ENCODE results near the gene NFATC4. TPM values are rescaled to one million over a fixed set of nuclear protein-coding genes. Genes with fewer than 3 reads are reported as not detected.
"Not testable (repeated sequence)": the region's sequence is repeated elsewhere in the genome, so short reads cannot be mapped to it uniquely, and the experiment has no call there.

The NFATC4 gene
- total RNA-seq, 1 donor from 2014 or later, result 13.3 TPM

DNA sequence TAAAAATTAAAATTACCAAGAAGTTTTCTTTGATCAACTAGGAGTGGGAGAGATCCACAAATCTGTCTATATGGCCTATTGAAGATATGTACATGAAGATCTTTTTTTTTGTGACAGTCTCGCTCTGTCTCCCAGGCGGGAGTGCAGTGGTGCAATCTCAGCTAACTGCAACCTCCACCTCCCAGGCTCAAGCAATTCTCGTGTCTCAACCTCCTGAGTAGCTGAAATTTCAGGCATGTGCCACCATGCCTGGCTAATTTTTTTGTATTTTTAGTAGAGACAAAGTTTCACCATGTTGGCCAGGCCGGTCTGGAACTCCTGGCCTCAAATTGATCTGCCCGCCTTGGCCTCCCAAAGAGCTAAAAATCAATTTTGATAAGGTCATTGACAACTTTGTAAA, 4.6 kb upstream of the NFATC4 start:
- intact Hi-C loops (cut with DNase I), result no loop called here
- no peak for DNase-seq (ENCODE audit: low spot score)

GRCh38 chr14:24364841-24365240, 3.1 kb upstream of the NFATC4 start:
- DNase-seq (ENCODE audit: low spot score), result no peak
- intact Hi-C loops (cut with DNase I), result no loop called here

- intact Hi-C loops (cut with DNase I), result loop anchor here (1.0 to 2.0 kb wide), 3 partner anchors 31 to 65 kb away; partner anchors contain the start of genes ADCY4 and NYNRIN
- peak; percentile 87 for DNase-seq (ENCODE audit: low spot score)
Observed at GRCh38 chr14:24365600-24366412, 2.2 kb upstream of the NFATC4 start.

DNA sequence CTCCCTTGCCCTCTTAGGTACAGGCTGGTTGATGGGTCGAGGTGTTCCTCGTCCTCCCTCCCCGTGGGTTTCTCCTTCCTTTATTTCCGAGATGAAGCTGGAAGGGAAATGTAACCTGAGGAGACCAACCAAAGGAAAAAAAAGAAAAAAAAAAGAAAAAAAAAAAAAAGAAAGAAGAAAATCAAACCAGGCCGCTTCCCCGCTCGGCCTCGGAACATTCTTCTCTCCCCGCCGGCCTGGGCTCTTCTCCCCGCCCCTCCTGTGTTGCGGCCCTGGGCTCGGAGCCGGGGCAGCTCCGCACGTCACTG, 1.6 kb upstream of the NFATC4 start:
- intact Hi-C loops (cut with DNase I), result loop anchor here (1.0 to 2.0 kb wide), 3 partner anchors 32 to 65 kb away; partner anchors contain the start of genes ADCY4 and NYNRIN
- no peak for DNase-seq (ENCODE audit: low spot score)

DNA sequence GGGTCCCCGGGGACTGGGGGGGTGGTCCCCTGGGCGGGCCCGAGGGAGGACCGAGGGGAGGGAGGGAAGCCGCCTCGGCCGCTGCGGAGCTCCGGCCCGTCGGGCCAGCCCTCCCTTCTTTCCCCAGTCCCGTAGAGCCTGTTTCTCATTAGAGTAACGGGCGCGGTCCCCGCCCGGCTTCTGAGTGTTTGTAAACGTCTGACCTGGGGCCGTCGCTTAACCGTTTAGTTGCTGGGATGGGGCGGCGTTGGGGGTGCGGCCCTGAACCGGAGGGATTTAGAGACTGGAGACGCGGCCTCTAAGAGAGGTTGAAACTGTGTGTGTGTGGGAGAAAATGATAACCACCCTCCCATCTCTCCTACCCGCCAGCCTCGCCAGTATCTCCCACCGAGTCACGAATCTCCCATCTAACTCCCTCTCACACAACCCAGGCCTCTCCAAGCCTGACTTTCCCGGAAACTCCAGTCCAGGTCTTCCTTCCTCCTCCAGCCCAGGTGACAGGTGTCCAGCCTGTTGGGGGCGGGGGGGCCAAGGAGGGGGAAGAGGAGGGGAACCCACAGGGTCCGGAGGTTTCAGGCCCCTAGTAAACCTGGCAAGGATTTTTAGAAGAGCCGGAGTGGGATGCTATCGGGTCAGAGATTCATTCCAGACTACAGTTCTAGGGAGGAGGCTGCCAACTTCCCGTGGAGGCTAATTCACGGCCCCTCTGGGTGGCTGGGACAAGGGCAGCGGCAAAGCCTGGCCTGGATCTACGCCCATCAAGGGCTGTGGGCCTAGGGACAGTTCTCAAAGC, 1.1 kb upstream of the NFATC4 start:
- peak; percentile 90 for DNase-seq (ENCODE audit: low spot score)
- intact Hi-C loops (cut with DNase I), result loop anchor here (1.0 to 2.0 kb wide), 3 partner anchors 32 to 64 kb away; partner anchors contain the start of genes ADCY4 and NYNRIN

- intact Hi-C loops (cut with DNase I), result no loop called here
- no peak for DNase-seq (ENCODE audit: low spot score)
Observed at GRCh38 chr14:24368212-24368561, 203 bp downstream of the NFATC4 start.

DNA sequence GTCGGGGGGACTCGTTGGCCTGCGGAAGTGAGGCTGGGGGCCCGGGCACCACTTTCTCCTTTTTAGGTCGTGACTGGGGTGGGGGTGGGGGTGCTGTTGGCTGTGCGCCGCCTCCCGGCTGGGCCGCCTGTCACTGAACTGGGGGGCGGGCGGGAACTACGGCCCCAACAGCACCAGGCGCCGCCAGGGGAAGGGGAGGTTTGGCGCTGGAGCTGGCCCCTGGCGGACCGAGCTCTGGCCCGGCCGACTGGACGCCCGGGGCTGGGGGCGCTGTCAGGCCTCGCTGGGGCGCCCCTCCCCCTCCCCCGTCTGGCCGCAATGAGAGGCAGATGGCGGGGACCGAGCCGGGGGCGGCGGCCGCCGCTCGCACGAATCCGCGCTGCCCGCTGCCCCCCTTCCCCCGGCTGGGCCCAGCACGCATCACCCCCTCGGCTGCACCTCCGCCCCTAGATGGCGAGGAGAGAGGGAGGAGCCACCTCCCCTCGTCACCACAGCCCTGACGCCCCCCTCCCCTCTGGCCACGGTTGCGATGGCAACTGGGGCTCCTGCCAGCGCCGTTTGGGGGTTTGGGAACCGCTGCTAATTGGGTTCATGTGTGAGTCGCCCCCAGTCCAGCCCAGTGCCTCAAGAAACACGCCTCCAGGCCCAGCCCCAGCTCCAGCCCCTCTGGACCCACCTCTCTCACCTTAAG, 723 bp downstream of the NFATC4 start:
- DNase-seq (ENCODE audit: low spot score), result no peak
- intact Hi-C loops (cut with DNase I), result no loop called here

- intact Hi-C loops (cut with DNase I), result no loop called here
- no peak for DNase-seq (ENCODE audit: low spot score)
Observed at GRCh38 chr14:24369463-24369862, 1.5 kb downstream of the NFATC4 start.

- intact Hi-C loops (cut with DNase I), result no loop called here
- DNase-seq (ENCODE audit: low spot score), result no peak
Observed at GRCh38 chr14:24369907-24370687, 2.1 kb downstream of the NFATC4 start.

GRCh38 chr14:24370748-24371147, 2.8 kb downstream of the NFATC4 start:
- intact Hi-C loops (cut with DNase I), result no loop called here
- no peak for DNase-seq (ENCODE audit: low spot score)

DNA sequence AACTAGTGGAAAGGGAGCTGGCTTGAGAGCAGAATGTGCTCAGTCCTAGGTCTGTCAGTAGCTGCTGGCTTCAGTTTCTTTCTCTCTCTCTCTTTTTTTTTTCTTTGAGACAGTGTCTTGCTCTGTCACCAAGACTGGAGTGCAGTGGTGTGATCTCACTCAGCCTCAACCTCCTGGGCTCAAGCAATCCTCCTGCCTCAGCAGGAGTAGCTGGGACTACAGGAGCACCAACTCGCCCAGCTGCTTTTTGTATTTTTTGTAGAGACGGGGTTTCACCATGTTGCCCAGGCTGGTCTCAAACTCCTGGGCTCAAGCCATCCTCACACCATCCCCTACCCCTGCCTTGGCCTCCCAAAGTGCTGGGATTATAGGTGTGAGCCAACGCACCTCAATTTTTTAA, 3.6 kb downstream of the NFATC4 start:
- intact Hi-C loops (cut with DNase I); DNase-seq (ENCODE audit: low spot score): not testable (repeated sequence)

DNA sequence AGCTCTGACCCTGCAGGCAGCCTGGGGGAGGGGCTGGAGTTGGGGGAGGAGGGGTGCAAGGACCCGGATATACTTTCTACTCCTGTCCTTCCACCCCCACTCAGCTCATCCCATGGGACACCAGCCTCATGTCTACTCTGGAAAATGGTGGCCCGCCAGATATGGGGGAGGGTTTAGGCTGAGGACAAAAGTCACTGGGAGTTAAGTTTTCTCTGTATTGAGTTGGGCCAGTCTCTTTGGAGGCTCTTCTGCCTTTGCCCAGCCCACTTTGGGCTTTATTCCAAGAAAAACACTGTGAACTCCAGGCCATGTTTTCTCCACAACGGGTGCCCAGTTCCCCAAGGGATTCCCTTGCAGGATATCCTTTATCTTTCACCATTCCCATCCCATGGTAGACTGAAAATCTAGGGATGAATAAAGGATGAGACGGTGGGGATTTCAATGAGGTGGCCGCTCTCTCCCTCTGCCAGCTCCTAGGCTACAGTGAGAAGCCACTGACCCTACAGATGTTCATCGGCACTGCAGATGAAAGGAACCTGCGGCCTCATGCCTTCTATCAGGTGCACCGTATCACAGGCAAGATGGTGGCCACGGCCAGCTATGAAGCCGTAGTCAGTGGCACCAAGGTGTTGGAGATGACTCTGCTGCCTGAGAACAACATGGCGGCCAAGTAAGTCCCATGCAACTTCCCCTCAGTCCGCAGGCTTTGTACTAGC, 4.9 kb downstream of the NFATC4 start:
- intact Hi-C loops (cut with DNase I), result no loop called here
- no peak for DNase-seq (ENCODE audit: low spot score)

DNA sequence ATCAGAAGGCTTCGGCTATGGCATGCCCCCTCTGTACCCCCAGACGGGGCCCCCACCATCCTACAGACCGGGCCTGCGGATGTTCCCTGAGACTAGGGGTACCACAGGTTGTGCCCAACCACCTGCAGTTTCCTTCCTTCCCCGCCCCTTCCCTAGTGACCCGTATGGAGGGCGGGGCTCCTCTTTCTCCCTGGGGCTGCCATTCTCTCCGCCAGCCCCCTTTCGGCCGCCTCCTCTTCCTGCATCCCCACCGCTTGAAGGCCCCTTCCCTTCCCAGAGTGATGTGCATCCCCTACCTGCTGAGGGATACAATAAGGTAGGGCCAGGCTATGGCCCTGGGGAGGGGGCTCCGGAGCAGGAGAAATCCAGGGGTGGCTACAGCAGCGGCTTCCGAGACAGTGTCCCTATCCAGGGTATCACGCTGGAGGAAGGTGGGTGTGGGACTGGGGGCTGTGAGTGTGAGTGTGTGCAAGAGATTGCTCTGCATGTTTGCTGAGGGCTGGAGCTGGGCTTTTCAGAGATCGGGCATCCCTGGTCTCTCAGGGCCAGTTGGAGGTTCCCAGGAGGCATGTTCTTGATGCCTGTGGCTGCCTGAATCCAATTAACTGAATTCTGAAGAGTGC, 8.6 kb downstream of the NFATC4 start:
- no peak for DNase-seq (ENCODE audit: low spot score)
- intact Hi-C loops (cut with DNase I), result no loop called here

DNA sequence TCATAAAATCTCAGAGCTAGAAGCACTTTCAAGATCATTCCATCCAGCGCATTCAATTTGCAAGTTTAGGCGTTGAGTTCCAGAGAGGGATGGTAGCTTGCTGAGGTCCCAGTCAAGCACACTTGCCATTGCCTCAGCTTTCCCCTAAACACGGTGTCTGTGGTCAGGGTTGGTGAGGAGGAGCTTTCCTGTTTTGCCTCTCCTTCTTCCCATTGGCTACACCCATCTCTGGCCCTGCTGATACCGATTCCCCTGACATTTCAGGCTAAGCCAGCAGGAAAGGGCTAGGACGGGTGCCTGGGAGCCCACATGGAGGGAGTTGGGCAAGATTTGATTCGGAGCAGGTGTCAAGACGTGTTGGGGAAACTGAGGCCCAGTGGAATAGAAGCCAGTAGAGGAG, 9.1 kb downstream of the NFATC4 start:
- DNase-seq (ENCODE audit: low spot score), result no peak

GRCh38 chr14:24377657-24378056, 9.7 kb downstream of the NFATC4 start:
- no peak for DNase-seq (ENCODE audit: low spot score)
- intact Hi-C loops (cut with DNase I), result no loop called here

More for the DNA sequence above, 9.1 kb downstream of the NFATC4 start:
- intact Hi-C loops (cut with DNase I), result no loop called here

GRCh38 chr14:24378327-24378726, 10.3 kb downstream of the NFATC4 start:
- no peak for DNase-seq (ENCODE audit: low spot score)
- intact Hi-C loops (cut with DNase I), result no loop called here

DNA sequence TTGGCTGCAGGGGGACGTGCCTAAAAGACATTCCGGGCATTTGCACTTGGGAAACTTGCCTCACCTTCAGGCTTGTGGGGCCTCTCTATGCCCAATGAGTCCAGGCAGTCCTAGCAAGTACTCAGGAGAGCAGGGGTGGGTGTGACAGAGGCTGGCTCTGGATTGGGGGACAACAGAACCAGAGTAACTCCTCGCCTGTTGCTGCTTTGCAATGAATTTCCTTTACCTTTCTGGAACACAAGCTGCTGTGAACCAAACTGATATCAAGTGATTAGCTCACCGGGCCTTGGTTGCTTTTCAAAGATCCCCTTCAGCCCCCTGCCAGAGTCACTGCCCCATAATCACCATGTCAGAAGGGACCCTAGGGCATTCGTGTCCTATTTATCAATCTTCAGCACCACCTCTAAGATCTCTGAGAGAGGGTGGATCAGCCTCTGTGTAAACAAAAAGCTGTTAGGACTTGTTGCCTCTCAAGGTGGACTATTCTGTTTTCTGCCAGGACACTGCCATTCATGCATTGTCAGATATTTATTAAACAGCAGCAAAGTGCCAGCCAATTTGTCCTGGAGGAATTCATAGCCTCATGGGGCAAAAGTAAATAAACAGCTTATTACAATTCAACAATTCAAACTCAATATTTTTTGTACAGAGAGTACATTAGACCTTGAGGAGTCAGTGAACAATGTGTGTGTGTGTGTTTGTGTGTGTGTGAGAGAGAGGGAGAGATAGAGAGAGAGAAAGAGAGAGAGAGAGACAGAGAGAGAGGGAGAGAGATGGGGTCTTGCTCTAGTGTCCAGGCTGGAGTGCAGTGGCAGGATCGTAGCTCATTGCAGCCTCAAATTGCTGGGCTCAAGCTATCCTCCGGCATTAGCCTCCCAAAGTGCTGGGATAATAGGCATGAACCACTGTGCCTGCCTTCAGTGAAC, 11.3 kb downstream of the NFATC4 start:
- intact Hi-C loops (cut with DNase I), result no loop called here
- no peak for DNase-seq (ENCODE audit: low spot score)

All from cardiac septum (tissue), 1 donor.